ENCODE data around the gene SCIN.
"Not testable (repeated sequence)": the region's sequence is repeated elsewhere in the genome, so short reads cannot be mapped to it uniquely, and the experiment has no call there.

The SCIN gene

GRCh38 chr7:12690041-12690878 lies 119.7 kb downstream of the SCIN start:
- DNase-seq: no peak

GRCh38 chr7:12691388-12691787 lies 120.9 kb downstream of the SCIN start:
- not testable (repeated sequence) for DNase-seq

- DNase-seq: no peak
Measured at GRCh38 chr7:12692035-12692434, 121.5 kb downstream of the SCIN start.

GRCh38 chr7:12692479-12693259 lies 122.1 kb downstream of the SCIN start:
- DNase-seq: no peak

GRCh38 chr7:12694817-12695216 lies 124.3 kb downstream of the SCIN start:
- no peak for DNase-seq

GRCh38 chr7:12695965-12696364 lies 125.4 kb downstream of the SCIN start:
- DNase-seq: no peak

- DNase-seq: no peak
Measured at GRCh38 chr7:12699299-12699698, 128.8 kb downstream of the SCIN start.

GRCh38 chr7:12701433-12701832 lies 130.9 kb downstream of the SCIN start:
- DNase-seq: no peak

GRCh38 chr7:12703881-12704280 lies 133.4 kb downstream of the SCIN start:
- DNase-seq: no peak

- no peak for DNase-seq
Measured at GRCh38 chr7:12705878-12706277, 135.4 kb downstream of the SCIN start.

- no peak for DNase-seq
Measured at GRCh38 chr7:12706900-12707536, 136.5 kb downstream of the SCIN start.

GRCh38 chr7:12708314-12708713 lies 137.8 kb downstream of the SCIN start:
- no peak for DNase-seq

Data from stimulated activated CD4-positive, alpha-beta T cell treated with anti-CD3 and anti-CD28 coated beads, Interleukin-15, amount 100 ng/mL, for 24 hours (primary cell).